ENCODE data around the gene HABP4.

GRCh38 chr9:96515621-96516470 is 65.9 kb downstream of the HABP4 start:
- TF ChIP-seq ATF2 (CRISPR knock-in tag; IDR thresholded peaks at IDR 0.05; ENCODE audit: borderline replicate concordance, low read depth) (no peak), ZNF121 (CRISPR knock-in tag; IDR thresholded peaks at IDR 0.05) (no peak), E2F4 (CRISPR knock-in tag; IDR thresholded peaks at IDR 0.05; ENCODE audit: borderline replicate concordance, low read depth) (no peak), USF1 (CRISPR knock-in tag; IDR thresholded peaks at IDR 0.05) (no peak), ZNF423 (CRISPR knock-in tag; IDR thresholded peaks at IDR 0.05) (no peak), CBFB (CRISPR knock-in tag; IDR thresholded peaks at IDR 0.05; ENCODE audit: low read depth) (no peak), TEAD4 (CRISPR knock-in tag; IDR thresholded peaks at IDR 0.05) (no peak)
- TF ChIP-seq, protein P1, sequence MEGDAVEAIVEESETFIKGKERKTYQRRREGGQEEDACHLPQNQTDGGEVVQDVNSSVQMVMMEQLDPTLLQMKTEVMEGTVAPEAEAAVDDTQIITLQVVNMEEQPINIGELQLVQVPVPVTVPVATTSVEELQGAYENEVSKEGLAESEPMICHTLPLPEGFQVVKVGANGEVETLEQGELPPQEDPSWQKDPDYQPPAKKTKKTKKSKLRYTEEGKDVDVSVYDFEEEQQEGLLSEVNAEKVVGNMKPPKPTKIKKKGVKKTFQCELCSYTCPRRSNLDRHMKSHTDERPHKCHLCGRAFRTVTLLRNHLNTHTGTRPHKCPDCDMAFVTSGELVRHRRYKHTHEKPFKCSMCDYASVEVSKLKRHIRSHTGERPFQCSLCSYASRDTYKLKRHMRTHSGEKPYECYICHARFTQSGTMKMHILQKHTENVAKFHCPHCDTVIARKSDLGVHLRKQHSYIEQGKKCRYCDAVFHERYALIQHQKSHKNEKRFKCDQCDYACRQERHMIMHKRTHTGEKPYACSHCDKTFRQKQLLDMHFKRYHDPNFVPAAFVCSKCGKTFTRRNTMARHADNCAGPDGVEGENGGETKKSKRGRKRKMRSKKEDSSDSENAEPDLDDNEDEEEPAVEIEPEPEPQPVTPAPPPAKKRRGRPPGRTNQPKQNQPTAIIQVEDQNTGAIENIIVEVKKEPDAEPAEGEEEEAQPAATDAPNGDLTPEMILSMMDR (IDR thresholded peaks at IDR 0.05): no peak
